HCT116 (cell line): Measurements from ENCODE around the gene RBM33.

Experiments used
- CEBPB ChIP-seq: IDR thresholded peaks from 2 replicates; pipeline ENCODE4 v1.6.1; 2012; ENCODE audit warnings: low read depth
- CTCF ChIP-seq, 3 experiments: fragments of 200-600 bp in 1 of 3; sonication (generic) in 1 of 3; IDR thresholded peaks in 2 of 3; conservative IDR thresholded peaks in 1 of 3; 2 replicates each; pipeline ENCODE4 v1.5.1; 2012 to 2017; ENCODE audit warnings: low read depth in 2 of 3, low read length in 2 of 3, antibody characterized with exemption in 1 of 3, borderline replicate concordance in 1 of 3, control low read depth in 1 of 3, mild to moderate bottlenecking in 1 of 3, mixed read lengths in 1 of 3, mixed run types in 1 of 3, moderate library complexity in 1 of 3; ENCODE audit not compliant: insufficient read depth in 1 of 3
- EZH2 ChIP-seq: fragments of 200-600 bp; sonication (generic); IDR thresholded peaks from 2 replicates; pipeline ENCODE4 v1.6.1; 2017; ENCODE audit warnings: antibody characterized with exemption, mixed run types
- EZH2phosphoT487 ChIP-seq: fragments of 200-600 bp; IDR thresholded peaks from 2 replicates; pipeline ENCODE4 v1.6.1; 2018; ENCODE audit warnings: antibody characterized with exemption, borderline replicate concordance
- MAX ChIP-seq: IDR thresholded peaks from 2 replicates; pipeline ENCODE4 v1.6.1; 2012
- POLR2A ChIP-seq: IDR thresholded peaks from 2 replicates; pipeline ENCODE4 v1.7.0; 2011; ENCODE audit warnings: borderline replicate concordance; ENCODE audit not compliant: insufficient read depth, insufficient read length; ENCODE audit errors: extremely low read depth

- TF ChIP-seq CEBPB (no peak), EZH2 (no peak), CTCF (IDR thresholded peaks at IDR 0.05 in 2 of 3, conservative IDR thresholded peaks at IDR 0.05 in 1 of 3; ENCODE audit: borderline replicate concordance in 1 of 3, insufficient read depth in 1 of 3, low read depth in 2 of 3, low read length in 2 of 3) (no peak), MAX (no peak), EZH2phosphoT487 (no peak), POLR2A (no peak)
These were observed 176.3 kb downstream of the RBM33 start for GRCh38 chr7:155820788-155821187.
